IPS DF 19.7 (cell line): Measurements from ENCODE around the gene TMOD4.

ENCODE experiments used
- DNase-seq: peaks from one replicate; pipeline ENCODE4 v3.0.0-alpha.2; 2013; ENCODE audit warnings: low read depth, low spot score

Gene TMOD4

DNA sequence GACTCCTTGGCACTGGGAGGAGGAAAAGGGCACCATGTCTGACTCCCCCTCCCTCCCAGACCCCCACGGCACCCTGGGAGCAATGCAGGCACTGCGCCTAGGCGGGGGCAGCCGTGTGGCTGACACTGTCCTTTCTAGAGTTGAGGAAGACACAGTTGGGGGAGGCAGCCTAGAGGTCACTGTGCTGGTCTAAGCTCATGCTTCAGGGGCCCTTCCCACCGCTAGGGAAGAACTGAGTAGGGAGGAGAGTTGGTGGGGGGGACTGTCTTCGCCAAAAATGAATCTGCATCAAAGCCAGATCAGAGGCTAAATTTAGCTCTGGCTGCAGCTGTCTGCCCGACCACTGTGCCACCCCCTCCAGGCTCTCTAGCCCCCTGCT, 32.7 kb downstream of the TMOD4 start:
- no peak for DNase-seq

DNA sequence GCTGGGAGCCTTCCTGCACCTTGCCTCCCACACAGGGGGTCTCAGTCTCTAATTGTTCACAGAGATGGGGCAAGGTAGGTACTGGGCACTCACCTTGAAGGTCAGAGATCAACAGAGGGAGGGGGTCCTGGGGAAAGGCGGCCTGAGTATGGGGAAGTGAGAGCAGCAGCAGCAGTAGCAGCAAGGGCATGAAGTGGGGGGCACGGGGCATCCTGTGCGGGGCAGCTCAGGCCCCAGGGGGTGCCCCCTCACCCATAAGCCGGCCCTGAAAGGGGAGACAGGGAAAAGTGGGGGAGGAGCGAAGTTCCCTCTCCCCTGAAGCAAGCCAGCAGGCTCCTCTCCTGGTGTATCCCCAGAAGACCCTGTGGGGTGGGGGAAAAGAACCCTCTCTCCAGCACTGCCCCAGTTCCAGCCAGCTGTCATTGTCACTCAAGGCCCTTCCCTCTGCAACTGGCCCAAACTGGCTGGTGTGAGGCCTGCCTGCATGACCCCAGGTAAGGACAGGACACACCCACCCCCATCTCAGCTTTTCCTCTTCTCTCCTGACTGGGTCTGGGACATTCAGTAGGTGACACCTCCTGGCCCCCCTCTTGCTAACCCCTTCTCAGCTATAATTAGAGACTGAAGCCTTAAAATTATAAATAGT, 33.2 kb downstream of the TMOD4 start:
- no peak for DNase-seq

DNA sequence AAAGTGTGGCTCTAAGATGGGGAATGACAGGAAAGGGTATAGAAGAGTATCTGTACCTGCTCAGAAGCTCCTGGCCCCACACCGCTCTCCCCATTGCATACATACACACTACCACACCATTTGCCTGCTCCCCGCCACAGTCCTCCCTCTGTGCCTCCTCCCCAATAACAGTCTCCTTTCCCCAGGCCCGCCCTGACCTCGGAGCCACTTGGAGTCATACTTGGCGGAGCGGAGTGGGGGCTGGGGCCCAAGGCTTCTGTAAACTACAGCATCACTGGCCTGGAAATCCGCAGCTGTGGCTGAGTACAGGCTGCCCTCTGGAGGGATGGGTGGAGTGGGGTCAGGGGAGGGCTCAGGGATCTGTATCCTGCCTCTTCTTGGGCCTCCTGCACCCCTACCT, 38.0 kb downstream of the TMOD4 start:
- DNase-seq: no peak

DNA sequence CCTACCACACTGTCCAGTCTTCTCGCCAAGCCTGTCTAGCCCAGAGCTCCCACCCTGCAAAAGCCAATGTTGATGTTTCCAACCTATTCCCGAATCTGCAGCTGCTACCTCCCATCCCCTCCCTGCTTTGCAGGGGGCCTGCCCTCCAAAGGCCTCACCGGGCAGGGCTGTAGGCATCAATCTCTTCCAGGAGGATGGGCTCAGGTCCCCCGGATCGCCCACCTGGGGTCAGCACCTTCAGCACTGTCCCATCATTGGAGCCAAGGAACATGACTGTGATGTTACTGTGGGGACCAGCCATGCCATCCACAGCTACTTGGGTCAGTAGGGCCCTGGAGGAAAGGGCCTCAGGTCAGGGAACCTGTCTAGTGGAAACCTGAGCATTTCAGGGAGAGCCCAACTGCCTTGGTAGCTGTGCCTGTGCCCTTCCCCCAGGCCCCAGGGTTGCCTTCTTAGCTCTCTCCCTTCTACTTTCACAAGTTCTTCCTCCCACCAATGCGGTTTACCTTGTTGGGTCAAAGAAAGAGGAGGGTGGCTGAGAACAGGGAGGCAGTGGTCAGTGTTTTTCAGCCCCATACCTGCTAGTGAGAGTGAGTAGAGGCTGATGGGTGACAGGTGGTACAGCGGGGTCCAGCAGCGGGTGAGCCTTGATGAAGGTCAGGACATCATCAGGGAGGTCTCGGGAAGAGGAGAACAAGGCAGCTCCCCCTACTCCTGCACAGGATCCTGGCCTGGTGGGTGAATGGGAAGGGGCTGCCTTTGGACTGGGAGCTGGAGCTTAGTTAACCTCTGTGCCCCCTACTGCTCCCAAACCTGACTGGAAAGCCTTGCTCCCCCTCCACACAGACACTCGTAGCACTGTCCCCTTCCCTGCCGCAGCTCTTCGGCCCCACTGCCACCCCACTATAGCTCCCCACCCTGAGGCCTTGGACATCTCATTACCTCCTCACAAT, 40.1 kb downstream of the TMOD4 start:
- DNase-seq: no peak

DNA sequence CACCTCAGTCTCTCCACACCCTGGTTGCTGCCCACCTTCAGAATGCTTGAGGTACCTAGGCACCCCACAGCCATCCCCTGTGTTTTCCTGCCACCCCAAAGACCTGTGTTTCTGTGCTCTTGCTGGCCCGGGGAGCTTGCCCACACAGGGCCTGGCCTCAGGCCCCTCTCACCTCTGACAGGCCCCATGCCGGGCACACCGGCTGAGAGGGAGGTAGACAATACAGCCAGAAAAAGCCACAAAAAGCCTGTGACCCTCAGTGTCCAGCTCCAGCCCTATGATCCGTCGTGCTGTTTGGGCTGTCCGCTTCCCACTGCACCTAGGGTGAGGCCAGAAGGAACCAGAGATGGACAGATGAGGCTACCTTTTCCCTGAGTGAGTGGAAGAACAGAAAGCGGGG, 40.8 kb downstream of the TMOD4 start:
- no peak for DNase-seq

DNA sequence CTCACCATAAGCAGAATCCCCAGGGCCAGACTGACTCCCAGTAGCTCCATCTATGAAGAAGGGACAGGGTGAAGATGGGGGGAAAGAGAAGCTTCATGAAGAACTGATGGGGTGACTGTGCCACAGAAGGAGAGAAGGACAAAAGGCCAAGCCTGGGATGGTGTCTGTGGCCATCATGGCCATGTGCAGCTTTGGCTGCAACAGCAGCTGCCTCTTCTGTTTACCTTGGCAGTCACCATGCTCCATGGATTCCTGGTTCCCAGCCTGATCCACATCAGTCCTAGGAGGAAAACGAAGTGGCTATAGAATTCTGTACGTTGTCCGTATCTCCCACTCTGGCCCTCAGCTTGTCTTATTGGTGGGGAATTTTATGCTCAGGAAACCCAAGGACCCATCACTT, 41.4 kb downstream of the TMOD4 start:
- no peak for DNase-seq

DNA sequence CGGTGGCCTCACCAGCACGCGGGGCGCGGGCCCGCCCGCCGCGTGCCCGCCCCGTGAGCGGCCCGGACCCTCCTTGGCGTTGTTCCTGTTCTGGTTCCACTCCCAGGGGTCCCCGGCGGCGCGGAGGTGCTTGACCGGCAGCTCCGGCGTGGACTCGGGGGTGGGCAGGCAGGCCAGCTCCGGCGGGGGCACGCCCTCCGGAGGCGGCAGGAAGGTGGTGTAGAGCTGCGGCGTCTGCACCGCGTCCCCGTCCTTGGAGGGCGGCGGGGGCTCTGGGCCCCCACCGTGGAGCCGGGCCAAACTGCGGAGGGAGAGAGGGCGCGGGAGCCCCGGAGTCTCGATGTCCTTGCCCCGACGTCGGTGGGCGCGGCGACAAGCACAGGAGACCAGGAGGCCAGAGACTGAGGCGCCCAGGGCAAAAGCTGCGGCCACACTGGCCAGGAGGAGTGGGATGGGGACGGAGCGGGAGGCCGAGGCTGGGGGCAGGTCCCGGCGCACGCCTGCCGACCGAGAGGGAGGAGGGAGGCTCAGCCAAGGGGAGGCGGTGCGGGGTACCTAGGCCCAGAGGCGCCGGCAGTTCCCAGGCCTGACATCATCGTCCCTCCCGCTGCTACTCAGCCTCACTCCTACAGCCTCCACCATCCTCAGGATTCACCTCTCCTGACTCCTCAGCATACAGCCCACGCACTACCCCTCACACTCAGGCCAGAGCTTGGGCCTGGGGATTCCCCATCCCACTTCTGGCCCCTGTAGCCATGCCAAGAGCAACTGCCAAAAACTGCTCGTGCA, 42.6 kb downstream of the TMOD4 start:
- no peak for DNase-seq

DNA sequence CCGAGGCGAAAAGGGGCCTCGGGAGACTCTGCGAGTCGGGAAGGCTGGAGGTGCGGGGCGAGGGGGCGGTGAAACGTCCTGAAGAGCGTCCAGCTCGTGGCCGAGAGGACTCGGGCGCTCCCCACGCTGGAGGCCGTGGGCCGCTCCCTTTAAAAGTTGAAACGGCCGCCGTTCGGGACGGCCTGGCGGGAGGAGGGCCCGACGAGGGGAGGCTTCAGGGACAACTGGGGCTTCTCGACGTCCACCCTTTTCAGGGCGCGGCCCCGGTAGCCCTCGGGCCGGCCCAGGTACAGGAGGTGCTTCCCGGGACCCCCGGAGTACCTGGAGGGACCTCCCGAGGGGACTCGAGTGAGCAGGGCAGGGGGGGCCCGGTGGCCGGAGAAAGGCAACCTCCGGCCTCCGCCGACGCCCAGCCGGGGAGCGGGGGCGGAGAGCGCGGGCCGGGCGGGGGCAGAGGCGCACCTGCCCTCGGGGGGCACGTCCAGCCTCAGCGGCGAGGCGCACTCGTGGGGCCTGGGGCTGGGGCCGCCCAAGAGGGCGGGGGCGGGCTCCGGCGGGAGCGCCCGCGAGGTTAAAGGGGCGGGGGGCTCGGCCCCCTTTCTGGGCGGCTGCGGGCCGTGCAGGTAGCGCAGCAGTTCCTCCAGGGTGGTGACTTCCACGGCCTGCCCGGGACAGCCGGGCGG, 43.3 kb downstream of the TMOD4 start:
- DNase-seq: no peak

DNA sequence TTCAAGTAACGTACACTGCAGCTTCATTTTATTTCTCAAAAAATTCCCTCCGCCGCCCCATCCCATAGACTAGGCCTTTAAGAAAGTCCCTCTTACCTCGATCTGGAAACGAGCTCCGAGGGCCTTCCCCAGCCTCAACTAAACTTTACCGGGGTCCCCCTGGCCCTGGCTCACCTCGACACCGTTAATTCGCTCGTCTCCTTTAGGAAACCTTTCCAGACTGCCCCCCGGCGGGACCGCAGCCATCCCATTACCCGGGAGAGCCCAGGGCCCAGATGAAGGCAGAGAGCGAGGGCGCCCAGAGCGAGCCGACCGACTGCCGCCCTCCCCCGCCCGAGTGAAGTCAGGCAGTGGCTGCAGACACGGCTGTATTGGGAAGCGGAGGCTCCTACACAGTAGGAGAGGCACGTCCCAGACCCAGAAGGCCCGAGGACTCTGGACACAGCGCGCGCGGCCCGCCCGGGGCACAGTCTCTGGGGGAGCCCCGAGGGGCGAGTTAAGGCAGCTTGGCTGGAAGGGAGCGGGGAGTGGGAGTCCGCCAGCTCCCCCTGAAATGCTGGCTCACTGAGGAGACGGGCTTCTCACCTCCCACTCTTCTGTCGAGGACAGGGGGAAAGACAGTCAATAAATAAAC, 44.0 kb downstream of the TMOD4 start:
- no peak for DNase-seq

DNA sequence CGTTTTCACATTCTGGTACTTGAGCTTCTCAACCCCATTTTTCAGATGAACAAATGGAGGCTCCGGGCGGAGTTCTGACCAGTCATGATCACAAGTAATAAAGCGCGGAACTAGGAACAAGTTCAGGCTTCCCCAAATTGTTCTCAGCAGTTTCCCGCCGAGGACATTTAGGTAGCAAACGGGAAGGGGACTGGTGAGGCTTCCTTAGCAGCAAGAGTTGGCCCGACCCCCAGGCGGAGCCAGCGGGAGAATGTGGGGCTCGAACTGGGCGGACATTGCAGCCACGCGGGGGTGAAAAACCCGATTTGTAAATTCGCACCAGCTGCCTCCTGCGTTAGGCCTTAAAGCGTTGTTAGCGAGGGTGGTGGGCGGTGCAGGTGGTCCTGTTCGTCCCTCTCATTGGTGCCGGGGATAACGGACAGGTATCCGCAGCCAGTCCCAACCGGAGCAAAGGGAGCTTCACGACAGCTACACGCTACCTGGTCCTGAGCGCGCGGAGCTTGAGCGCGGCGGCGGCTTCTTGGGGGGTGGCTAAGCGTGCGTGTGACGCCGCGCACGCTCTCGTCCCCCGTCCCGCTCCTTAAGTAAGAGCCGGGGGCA, 44.7 kb downstream of the TMOD4 start:
- peak; percentile 93 for DNase-seq

DNA sequence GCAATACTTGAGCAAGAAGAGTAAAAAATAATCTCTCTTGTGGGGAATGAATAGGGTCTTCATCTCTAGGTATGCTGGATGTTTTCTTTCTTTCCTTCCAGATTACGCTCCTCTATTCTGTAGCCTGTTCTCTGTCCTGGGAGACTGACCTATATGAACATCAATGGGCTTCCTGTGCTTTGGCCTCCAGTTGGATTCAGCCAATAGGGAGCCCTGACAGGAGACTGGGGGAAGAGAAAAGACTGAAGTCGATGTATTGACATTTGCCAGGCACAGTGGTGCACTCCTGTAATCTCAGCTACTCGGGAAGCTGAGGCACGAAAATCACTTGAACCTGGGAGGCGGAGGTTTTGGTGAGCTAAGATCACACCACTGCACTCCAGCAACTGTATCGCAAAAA, 47.0 kb downstream of the TMOD4 start:
- DNase-seq: no peak

DNA sequence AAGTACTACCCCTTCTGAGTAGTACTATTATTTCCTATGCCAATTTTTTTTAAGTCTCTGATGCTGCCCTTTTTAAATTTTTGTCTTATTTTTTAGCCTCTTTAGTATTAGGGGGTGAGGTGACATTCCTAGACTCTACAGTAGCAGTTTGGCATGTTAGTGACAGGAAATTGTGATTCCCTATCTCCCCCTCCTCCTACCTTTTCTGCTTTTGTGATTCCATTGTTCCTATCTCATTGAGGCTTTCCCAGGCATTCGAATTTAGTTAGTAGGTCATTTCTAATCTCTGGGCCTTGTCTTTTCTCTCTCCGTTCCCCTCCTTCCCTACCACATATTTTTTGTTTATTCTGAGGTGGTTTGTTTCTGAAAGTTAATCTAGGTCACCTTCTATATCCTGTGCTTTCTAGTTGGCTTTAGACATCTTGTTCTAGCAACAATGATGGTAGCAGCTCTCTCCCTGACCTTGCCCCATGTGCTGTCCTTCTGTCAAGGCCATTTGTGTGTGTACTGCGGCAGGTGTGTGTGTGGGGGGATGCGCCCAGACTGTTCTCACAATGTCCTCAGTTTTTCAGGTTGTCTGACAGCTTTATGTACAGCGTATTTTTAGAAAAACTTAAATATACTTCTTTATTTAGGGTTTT, 50.9 kb downstream of the TMOD4 start:
- no peak for DNase-seq
